HepG2 (cell line): ENCODE results near the gene PRR29. TPM values are rescaled to one million over a fixed set of nuclear protein-coding genes. Genes with fewer than 3 reads are reported as not detected.

ENCODE experiments used
- ARNTL ChIP-seq: sonication (generic); formaldehyde crosslinking; IDR thresholded peaks from 2 replicates; pipeline ENCODE4 v1.4.0; 2020; ENCODE audit warnings: mild to moderate bottlenecking, missing genetic modification reagents
- EP300 ChIP-seq, 3 experiments: sonication (generic) in 1 of 3; formaldehyde crosslinking in 1 of 3; IDR thresholded peaks; 2 replicates each; pipeline versions ENCODE4 v1.5.1 to v1.6.1; 2011 to 2020; ENCODE audit warnings: low read depth in 2 of 3, low read length in 2 of 3, borderline replicate concordance in 1 of 3, improper control_type of control experiment in 1 of 3, mild to moderate bottlenecking in 1 of 3, missing genetic modification reagents in 1 of 3, moderate library complexity in 1 of 3
- HES4 ChIP-seq: sonication (generic); formaldehyde crosslinking; IDR thresholded peaks from 2 replicates; pipeline ENCODE4 v1.9.0; 2021; ENCODE audit warnings: mild to moderate bottlenecking, missing genetic modification reagents, borderline replicate concordance
- IKZF4 ChIP-seq: sonication (generic); formaldehyde crosslinking; IDR thresholded peaks from 2 replicates; pipeline ENCODE4 v1.5.1; 2020; ENCODE audit warnings: borderline replicate concordance, mild to moderate bottlenecking, low read depth, missing genetic modification reagents; ENCODE audit errors: not compliant biosample characterization
- NFIC ChIP-seq: IDR thresholded peaks from 2 replicates; pipeline ENCODE4 v1.6.1; 2012; ENCODE audit warnings: mild to moderate bottlenecking, low read length, inconsistent platforms
- POGZ ChIP-seq: sonication (generic); formaldehyde crosslinking; IDR thresholded peaks from 2 replicates; pipeline ENCODE4 v1.4.0; 2020; ENCODE audit warnings: mild to moderate bottlenecking, missing genetic modification reagents
- RFX3 ChIP-seq: IDR thresholded peaks from 2 replicates; pipeline ENCODE4 v1.6.1; 2016; ENCODE audit warnings: missing biosample characterization, missing genetic modification reagents
- SMC3 ChIP-seq: IDR thresholded peaks from 2 replicates; pipeline ENCODE4 v1.6.1; 2011; ENCODE audit warnings: low read length, improper control_type of control experiment
- SRSF9 ChIP-seq: fragments of 200-400 bp; formaldehyde crosslinking; IDR thresholded peaks from 2 replicates; pipeline ENCODE4 v1.6.1; 2018; ENCODE audit warnings: borderline replicate concordance, mild to moderate bottlenecking, low read depth, low read length; ENCODE audit not compliant: insufficient read depth, poor library complexity, severe bottlenecking
- ZNF260 ChIP-seq: sonication (generic); formaldehyde crosslinking; IDR thresholded peaks from 2 replicates; pipeline ENCODE4 v1.4.0; 2020; ENCODE audit warnings: missing genetic modification reagents, low read depth, mild to moderate bottlenecking, borderline replicate concordance
- ZNF263 ChIP-seq: sonication (generic); formaldehyde crosslinking; IDR thresholded peaks from 2 replicates; pipeline ENCODE4 v1.4.0; 2020; ENCODE audit warnings: missing genetic modification reagents
- ZNF280B ChIP-seq: sonication (generic); formaldehyde crosslinking; IDR thresholded peaks from 2 replicates; pipeline ENCODE4 v1.5.0; 2020; ENCODE audit warnings: missing genetic modification reagents, mild to moderate bottlenecking, borderline replicate concordance
- ZNF280D ChIP-seq: sonication (generic); formaldehyde crosslinking; IDR thresholded peaks from 2 replicates; pipeline ENCODE4 v1.5.1; 2020; ENCODE audit warnings: mild to moderate bottlenecking, missing genetic modification reagents
- ZNF615 ChIP-seq: sonication (generic); formaldehyde crosslinking; IDR thresholded peaks from 2 replicates; pipeline ENCODE4 v1.5.0; 2020; ENCODE audit warnings: mild to moderate bottlenecking, missing genetic modification reagents, borderline replicate concordance
- polyA plus RNA-seq, 8 experiments: library from polyadenylated mRNA; depleted of rRNA in 3 of 8; stranded (reverse) in 7 of 8; unstranded in 1 of 8; fragments of >200 nt; fragmentation: Illumina TruSeq in 4 of 8; extraction: Trizol in 4 of 8; gene quantifications; 2 replicates each; pipeline versions ENCODE4 v1.2.1 to v1.2.3, GENCODE V29; 2011 to 2016; ENCODE audit warnings: low read depth in 4 of 8, missing spikeins in 1 of 8, mixed read lengths in 1 of 8; ENCODE audit not compliant: insufficient read depth in 1 of 8
- total RNA-seq, 5 experiments: library from RNA; depleted of rRNA; stranded (reverse); fragments of >200 nt; fragmentation: Illumina TruSeq; extraction: Trizol; gene quantifications; 2 replicates each; pipeline ENCODE4 v1.2.3, GENCODE V29; 2016; ENCODE audit warnings: low read depth in 1 of 5
- TF ChIP-seq, protein P1 (sequence below): IDR thresholded peaks from 2 replicates; pipeline ENCODE4 v1.6.1; 2016; ENCODE audit warnings: low read depth, control low read depth
- TF ChIP-seq, protein P2 (sequence below): sonication (generic); formaldehyde crosslinking; conservative IDR thresholded peaks from 2 replicates; pipeline ENCODE4 v1.8.0; 2022; ENCODE audit warnings: missing genetic modification reagents
- TF ChIP-seq, protein P3 (sequence below): fragments of 450-650 bp; IDR thresholded peaks from 2 replicates; pipeline ENCODE4 v1.6.1; 2016

PRR29 gene
- total and polyA plus RNA-seq, 2 of the 13 experiments (the other 11 are each of a cell fraction or from before 2014, with no cell fraction given) = 0.07 to 0.20 TPM

DNA sequence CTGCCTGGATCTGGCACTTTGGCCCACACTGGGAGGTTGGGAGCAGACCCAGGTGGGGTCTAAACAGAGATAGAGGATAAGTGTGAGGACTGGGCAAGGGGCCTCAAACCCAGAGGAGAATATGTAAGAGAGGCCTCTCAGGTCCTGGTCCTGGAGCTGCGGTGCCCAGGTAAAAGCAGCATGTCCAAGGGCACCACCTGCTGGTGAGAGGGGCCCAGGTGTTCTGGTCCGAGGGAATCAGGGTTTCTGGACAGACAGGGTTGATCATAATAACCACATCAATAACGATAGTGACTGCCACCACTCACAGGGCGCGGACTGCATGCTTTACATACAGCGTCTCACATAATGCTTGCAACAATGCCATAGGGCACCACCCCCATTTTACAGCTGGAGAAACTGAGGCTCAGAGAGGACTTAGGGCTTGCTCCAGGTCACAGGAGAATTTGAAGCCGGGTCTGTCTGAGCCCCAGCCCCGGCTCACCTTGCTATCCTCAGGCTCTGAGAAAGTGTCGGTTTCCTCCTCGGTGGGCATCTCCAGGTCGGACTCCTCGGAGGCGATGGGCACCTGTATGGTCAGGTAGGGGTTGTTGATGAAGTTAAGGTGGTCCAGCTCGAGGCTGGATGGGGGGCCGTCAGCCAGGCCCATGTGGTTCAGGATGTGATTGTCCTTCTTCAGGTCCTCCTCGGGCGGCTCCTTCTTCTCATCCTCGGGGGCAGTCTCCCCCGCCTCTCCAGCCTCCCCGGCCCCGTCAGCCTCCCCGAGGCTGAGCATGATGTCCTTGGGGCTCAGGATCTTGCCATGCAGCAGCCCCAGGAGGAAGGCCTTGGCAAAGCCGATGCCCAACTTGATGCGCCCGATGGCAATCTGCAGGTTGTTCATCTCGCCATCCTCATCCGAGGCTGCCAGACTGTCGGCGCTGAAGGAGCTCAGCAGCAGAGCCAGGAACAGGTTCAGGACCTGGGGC is 46.9 kb upstream of the PRR29 start (continued):
- TF ChIP-seq, protein P1, sequence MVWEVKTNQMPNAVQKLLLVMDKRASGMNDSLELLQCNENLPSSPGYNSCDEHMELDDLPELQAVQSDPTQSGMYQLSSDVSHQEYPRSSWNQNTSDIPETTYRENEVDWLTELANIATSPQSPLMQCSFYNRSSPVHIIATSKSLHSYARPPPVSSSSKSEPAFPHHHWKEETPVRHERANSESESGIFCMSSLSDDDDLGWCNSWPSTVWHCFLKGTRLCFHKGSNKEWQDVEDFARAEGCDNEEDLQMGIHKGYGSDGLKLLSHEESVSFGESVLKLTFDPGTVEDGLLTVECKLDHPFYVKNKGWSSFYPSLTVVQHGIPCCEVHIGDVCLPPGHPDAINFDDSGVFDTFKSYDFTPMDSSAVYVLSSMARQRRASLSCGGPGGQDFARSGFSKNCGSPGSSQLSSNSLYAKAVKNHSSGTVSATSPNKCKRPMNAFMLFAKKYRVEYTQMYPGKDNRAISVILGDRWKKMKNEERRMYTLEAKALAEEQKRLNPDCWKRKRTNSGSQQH (CRISPR knock-in tag) = no peak
- TF ChIP-seq POGZ (CRISPR knock-in tag) (no peak), SRSF9 (no peak), ZNF615 (CRISPR knock-in tag) (no peak), ARNTL (CRISPR knock-in tag) (no peak), EP300 (IDR thresholded peaks at IDR 0.05; ENCODE audit: low read depth in 2 of 2, low read length in 2 of 2) (no peak), EP300 (CRISPR knock-in tag; IDR thresholded peaks at IDR 0.05; ENCODE audit: borderline replicate concordance) (no peak), IKZF4 (CRISPR knock-in tag) (no peak), ZNF260 (CRISPR knock-in tag) (no peak), SMC3 (peak; percentile 66), ZNF263 (0 out of 2 replicates have a peak, but pooled peaks have one; percentile 29), ZNF280D (CRISPR knock-in tag) (no peak), RFX3 (CRISPR knock-in tag) (no peak), NFIC (no peak), ZNF280B (CRISPR knock-in tag) (no peak), HES4 (0 out of 2 replicates have a peak, but pooled peaks have one; percentile 5)
- TF ChIP-seq, protein P2, sequence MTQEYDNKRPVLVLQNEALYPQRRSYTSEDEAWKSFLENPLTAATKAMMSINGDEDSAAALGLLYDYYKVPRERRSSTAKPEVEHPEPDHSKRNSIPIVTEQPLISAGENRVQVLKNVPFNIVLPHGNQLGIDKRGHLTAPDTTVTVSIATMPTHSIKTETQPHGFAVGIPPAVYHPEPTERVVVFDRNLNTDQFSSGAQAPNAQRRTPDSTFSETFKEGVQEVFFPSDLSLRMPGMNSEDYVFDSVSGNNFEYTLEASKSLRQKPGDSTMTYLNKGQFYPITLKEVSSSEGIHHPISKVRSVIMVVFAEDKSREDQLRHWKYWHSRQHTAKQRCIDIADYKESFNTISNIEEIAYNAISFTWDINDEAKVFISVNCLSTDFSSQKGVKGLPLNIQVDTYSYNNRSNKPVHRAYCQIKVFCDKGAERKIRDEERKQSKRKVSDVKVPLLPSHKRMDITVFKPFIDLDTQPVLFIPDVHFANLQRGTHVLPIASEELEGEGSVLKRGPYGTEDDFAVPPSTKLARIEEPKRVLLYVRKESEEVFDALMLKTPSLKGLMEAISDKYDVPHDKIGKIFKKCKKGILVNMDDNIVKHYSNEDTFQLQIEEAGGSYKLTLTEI = no peak
- TF ChIP-seq, protein P3, sequence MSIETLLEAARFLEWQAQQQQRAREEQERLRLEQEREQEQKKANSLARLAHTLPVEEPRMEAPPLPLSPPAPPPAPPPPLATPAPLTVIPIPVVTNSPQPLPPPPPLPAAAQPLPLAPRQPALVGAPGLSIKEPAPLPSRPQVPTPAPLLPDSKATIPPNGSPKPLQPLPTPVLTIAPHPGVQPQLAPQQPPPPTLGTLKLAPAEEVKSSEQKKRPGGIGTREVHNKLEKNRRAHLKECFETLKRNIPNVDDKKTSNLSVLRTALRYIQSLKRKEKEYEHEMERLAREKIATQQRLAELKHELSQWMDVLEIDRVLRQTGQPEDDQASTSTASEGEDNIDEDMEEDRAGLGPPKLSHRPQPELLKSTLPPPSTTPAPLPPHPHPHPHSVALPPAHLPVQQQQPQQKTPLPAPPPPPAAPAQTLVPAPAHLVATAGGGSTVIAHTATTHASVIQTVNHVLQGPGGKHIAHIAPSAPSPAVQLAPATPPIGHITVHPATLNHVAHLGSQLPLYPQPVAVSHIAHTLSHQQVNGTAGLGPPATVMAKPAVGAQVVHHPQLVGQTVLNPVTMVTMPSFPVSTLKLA = no peak
